GM12874 (cell line): ENCODE measurements around the gene PHYKPL.

ENCODE experiments used
- TF ChIP-seq, protein P1 (sequence below): IDR thresholded peaks from 2 replicates; pipeline ENCODE4 v1.5.1; 2011; ENCODE audit warnings: low read depth, mild to moderate bottlenecking, control low read depth, low read length, moderate library complexity; ENCODE audit not compliant: insufficient read depth

Gene PHYKPL

DNA sequence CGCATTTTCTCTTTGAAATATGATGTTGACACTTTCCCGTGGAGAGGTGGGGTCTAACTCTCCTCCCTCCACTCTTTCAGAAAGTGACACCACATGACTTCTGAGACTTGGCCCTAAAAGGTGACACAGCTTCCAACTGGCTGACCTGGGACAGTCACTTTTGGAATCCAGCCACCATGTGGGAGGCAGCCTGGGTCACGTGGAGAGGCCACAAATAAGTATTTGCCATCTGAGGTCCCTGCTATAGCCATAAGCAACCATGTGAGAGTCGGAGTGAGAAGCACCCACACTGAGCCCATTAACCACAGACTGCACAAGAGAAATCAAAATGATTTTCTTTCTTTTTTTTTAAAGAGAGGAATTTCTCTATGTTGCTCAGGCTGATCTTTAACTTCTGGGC, 4.1 kb upstream of the PHYKPL start:
- TF ChIP-seq, protein P1, sequence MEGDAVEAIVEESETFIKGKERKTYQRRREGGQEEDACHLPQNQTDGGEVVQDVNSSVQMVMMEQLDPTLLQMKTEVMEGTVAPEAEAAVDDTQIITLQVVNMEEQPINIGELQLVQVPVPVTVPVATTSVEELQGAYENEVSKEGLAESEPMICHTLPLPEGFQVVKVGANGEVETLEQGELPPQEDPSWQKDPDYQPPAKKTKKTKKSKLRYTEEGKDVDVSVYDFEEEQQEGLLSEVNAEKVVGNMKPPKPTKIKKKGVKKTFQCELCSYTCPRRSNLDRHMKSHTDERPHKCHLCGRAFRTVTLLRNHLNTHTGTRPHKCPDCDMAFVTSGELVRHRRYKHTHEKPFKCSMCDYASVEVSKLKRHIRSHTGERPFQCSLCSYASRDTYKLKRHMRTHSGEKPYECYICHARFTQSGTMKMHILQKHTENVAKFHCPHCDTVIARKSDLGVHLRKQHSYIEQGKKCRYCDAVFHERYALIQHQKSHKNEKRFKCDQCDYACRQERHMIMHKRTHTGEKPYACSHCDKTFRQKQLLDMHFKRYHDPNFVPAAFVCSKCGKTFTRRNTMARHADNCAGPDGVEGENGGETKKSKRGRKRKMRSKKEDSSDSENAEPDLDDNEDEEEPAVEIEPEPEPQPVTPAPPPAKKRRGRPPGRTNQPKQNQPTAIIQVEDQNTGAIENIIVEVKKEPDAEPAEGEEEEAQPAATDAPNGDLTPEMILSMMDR, result no peak

DNA sequence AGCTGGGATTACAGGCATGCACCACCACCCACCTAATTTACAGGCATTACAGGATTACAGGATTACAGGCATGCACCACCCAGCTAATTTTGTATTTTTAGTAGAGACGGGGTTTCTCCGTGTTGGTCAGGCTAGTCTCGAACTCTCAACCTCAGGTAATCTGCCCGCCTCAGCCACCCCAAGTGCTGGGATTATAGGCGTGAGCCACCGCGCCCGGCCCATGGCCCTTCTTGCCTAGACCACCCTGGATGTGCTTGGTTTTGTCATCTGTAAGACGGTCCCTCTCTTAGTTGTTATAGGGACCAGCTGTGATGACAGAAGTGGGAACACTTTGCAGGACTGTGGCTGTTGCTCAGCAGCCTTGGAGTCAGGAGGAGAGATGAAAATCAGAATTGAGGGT, 3.5 kb upstream of the PHYKPL start:
- TF ChIP-seq, protein P1, result no peak

DNA sequence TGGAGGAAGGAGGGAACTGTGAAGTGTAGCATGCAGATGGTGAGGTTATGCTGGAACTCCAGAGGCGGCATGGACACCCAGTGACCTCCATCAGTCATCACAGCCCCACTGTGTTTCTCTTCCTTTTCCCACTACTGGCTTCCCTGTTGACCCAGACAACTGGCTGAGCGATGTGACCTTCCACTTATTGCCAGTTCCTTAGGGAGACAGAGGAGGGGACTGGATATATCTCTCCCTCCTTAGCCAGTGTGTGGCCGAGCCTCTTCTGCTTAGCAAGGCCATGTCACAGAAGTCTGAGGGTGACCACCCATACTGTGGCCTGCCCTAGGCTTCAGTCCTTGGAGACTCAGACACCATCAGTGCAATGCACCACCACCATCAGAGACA, 3.0 kb upstream of the PHYKPL start:
- TF ChIP-seq, protein P1, result no peak

DNA sequence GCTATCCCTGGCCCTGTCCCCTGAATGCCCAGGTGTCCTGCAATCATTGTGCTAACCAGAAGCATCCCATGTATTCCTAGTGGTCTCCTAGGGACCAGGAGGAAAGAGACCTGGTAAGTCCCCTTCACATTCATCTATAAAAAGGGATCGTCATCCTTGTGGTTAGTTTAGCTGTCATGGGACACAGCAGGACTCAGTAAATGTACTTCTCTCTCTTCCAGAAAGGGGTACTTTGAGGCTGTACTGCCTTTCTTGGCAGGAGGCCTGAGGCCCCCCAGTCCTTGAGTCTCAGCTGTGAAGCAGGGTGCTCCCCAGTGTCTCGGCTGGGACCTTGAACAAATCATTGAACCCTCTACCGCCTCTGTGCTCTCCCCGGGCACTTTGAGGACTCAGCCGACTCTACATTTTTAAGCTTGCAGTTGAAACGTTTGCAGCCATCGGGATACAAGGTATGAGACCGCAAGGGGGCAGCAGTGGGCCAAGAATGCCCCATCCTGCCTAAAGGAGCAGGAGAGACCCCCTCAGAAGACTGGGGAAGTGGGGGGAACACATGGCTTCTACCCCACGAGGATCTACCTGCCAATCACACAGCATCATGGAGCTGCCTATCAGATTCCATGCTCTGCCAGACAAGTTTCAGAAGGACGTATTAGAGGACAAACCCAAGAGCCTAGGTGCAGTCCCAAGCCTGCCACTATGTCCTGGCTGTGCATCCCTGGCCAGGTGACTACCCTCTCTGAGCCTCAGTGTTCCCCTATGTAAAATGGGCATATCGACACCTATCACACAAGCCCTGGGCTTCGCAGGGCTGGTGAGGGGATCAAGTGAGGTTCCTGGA, 2.4 kb upstream of the PHYKPL start:
- TF ChIP-seq, protein P1, result peak; percentile 86

DNA sequence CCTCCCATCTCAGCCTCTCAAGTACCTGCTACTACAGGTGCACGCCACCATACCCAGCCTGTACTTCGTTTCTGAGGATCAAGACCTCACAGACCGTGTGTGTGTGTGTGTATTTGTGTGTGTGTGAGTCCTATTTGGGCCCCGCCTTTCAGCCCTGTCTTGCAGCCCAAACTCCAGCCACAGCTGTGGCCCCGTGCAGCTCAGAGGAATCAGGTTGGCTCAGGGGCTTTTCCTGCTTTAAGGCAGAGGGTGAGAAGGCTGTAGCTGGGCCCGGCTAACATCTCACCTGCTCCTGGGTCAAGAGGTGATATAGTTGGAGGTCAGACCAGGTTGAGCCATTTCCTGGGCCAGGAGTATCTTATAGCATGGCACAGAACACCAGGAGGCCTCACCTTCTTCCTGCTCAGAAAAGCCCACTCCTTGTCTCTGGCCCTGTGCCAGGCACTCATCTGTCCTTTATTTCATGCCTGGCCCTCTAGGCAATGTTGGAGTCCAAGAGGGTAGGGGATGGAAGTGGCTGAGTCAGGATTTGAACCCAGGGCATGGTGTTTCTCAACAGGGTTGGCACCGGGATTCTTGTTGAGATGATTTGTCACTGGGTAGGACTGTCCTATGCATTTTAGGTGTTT, 1.6 kb upstream of the PHYKPL start:
- TF ChIP-seq, protein P1, result no peak

DNA sequence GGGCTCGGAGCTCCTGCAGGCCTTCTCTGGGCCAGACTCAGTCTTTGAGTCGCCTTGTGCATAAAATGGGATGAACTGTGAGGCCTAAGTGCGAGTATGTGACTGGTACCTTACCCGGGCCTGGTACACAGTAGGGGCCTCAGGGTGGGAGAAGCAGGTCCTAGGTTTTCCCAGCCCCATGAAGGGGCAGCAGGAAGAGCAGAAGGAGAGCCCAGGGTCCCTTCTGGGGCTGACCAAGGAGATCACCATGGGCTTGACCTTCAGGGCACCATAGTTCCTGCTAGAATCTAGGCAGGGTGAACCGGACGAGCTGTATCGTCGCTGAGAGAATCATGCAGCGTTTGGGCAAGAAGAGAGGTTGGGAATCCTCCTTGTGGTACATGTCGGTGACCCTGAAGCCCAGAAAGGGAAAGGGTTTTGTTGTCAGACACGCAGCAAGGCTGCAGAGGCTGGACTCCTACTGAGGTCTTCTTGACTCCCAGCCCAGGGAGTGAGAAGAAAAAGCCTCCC, 373 bp upstream of the PHYKPL start:
- TF ChIP-seq, protein P1, result no peak

DNA sequence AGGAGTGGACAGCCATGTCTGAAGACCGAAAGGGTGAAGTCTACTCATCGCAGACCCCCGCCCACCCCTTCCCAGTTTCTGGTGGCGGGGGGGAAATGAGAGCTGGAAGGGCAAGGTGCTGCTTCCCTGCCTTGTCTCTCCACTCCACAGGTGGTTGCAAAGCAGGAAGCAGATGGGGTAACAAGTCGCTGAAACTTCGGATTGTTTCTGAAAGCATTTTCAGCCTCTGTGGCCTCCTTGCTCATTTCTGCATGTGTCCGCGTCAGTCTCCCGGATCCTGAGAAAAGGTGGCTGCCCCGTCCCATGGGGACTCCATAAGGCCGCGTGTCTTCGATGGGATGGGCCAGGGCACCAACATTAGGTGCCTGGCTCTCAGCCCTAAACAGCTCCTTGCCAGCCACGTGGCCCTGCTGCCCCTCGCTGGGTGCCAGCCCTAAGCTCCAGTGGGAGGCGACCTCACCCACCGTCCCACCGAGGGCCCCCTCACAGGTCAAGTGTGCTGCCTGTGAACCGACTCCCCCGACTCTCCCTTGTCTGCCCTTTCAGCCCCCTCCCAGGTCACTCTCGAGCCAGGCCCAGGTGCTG, 971 bp downstream of the PHYKPL start:
- TF ChIP-seq, protein P1, result no peak
